LNCAP (cell line): ENCODE measurements around the gene GRK5.

Experiments
- TF ChIP-seq, protein P1 (sequence below): fragments of 450-650 bp; IDR thresholded peaks from 2 replicates; pipeline ENCODE4 v1.5.1; 2017; ENCODE audit warnings: mild to moderate bottlenecking

The GRK5 gene

GRCh38 chr10:119408072-119408471 lies 200.7 kb downstream of the GRK5 start:
- TF ChIP-seq, protein P1, sequence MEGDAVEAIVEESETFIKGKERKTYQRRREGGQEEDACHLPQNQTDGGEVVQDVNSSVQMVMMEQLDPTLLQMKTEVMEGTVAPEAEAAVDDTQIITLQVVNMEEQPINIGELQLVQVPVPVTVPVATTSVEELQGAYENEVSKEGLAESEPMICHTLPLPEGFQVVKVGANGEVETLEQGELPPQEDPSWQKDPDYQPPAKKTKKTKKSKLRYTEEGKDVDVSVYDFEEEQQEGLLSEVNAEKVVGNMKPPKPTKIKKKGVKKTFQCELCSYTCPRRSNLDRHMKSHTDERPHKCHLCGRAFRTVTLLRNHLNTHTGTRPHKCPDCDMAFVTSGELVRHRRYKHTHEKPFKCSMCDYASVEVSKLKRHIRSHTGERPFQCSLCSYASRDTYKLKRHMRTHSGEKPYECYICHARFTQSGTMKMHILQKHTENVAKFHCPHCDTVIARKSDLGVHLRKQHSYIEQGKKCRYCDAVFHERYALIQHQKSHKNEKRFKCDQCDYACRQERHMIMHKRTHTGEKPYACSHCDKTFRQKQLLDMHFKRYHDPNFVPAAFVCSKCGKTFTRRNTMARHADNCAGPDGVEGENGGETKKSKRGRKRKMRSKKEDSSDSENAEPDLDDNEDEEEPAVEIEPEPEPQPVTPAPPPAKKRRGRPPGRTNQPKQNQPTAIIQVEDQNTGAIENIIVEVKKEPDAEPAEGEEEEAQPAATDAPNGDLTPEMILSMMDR = no peak

GRCh38 chr10:119408969-119409371 lies 201.6 kb downstream of the GRK5 start:
- TF ChIP-seq, protein P1 = no peak

- TF ChIP-seq, protein P1 = no peak
Measured at GRCh38 chr10:119409385-119409784, 202.0 kb downstream of the GRK5 start.

GRCh38 chr10:119409906-119410305 lies 202.5 kb downstream of the GRK5 start:
- TF ChIP-seq, protein P1 = no peak

- TF ChIP-seq, protein P1 = no peak
Measured at GRCh38 chr10:119410361-119411116, 203.2 kb downstream of the GRK5 start.

DNA sequence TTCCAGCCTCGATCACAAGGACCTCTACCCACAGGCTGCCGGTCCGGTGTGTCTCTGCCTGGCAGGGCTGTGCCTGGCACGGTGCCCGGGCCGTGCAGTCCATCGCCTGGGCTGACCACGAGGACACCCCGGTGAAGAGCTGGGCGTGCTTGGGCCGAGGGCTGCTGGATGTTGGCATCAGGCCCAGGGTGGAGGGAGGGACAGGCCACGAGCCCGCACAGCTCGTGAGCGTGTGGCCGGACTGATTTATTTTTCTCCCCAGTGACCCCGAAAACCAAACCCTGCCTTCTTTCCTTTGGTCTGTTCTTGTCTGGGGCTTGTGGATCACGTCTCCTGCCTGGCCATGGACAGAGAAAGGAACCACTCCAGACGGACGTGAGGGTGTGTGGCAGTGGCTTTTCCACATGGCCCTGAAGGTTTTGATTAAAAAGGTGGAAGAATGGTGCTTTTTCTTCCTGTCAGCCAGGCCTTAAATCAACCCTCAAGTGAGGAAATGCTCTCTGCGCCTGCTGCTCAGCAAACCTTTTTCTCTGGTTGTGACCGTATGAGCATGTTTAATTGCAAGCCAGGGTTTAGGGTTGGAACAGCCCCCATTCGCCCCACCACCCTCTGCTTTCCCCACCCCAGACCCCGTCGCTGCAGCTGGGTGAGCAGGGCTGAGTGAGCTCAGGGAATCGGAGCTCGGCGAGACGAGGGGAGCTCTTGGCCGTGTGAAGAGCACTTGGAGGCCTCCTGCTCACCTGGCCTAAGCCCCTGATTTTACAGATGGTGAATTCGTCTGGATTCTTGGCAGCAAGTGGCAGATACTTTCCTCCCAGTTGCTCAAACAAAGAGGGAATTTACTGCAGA lies 205.1 kb downstream of the GRK5 start:
- TF ChIP-seq, protein P1 = no peak

- TF ChIP-seq, protein P1 = no peak
Measured at GRCh38 chr10:119413093-119413453, 205.7 kb downstream of the GRK5 start.
